ENCODE results near the gene MRPS21. TPM values are rescaled to one million over a fixed set of nuclear protein-coding genes. Genes with fewer than 3 reads are reported as not detected.

The MRPS21 gene
- total RNA-seq, 2 experiments from 2014 or later = 69.6 to 72.9 TPM

- H3K27me3 Mint-ChIP-seq = no peaks in the 10 kb centered on the region
- peaks cover 38% of the 10 kb centered on the region for H3K4me1 Mint-ChIP-seq
- CTCF ChIA-PET = interaction anchor here (1.5 kb wide), 1 partner anchor 11 kb away, joined by 4 read pairs; no protein-coding TSS in a partner anchor
- peaks cover 38% of the 10 kb centered on the region for H3K36me3 Mint-ChIP-seq (ENCODE audit: low read depth)
- peak overlapping the region; percentile 98 for H3K27ac Mint-ChIP-seq
- POLR2A ChIA-PET = no interaction called here
- no peaks in the 10 kb centered on the region for H3K9me3 Mint-ChIP-seq
- H3K4me3 Mint-ChIP-seq = peak overlapping the region; percentile 99
- no peak for DNase-seq
Observed at GRCh38 chr1:150267896-150268295, 25.8 kb upstream of the MRPS21 start.

DNA sequence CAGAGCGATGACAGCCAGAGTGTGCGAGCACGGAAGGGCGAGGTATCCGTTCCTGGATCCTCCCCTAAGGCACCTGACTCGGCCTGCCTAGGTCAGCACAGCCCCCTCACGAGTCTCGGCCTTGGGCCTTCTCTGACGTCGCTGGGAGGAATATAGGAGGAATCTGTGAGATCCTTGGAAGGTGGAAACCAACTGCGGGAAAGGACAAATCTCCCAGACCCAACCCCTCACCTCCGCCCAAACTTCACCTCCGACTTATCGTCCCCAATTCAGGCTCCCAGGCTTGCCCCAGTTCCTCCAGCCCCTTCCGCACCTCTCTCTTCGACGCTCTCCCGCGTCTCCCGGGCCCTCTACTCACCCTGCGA lies 25.3 kb upstream of the MRPS21 start:
- peak overlapping the region; percentile 99 for H3K4me3 Mint-ChIP-seq
- CTCF ChIA-PET = interaction anchor here (1.0 to 1.5 kb wide), 3 partner anchors 10 to 13 kb away, joined by 4 to 8 read pairs (median 5); no protein-coding TSS in a partner anchor
- H3K27ac Mint-ChIP-seq = peak overlapping the region; percentile 98
- peaks cover 38% of the 10 kb centered on the region for H3K36me3 Mint-ChIP-seq (ENCODE audit: low read depth)
- no peaks in the 10 kb centered on the region for H3K27me3 Mint-ChIP-seq
- POLR2A ChIA-PET = no interaction called here
- peak; percentile 60 for DNase-seq
- H3K9me3 Mint-ChIP-seq = no peaks in the 10 kb centered on the region
- peaks cover 38% of the 10 kb centered on the region for H3K4me1 Mint-ChIP-seq

GRCh38 chr1:150268705-150269403 lies 24.8 kb upstream of the MRPS21 start, which contains the start of gene APH1A:
Gene APH1A, minus strand, starts transcription at chr1:150269016. Its CDS starts 206 bp downstream, at chr1:150268810.
- Mint-ChIP-seq H3K27ac (peak within 1 kb of the TSS; percentile 98), H3K4me1 (peaks cover 38% of the 10 kb centered on the region), H3K4me3 (peak within 1 kb of the TSS; percentile 99), H3K9me3 (no peaks in the 10 kb centered on the region), H3K36me3 (ENCODE audit: low read depth) (peaks cover 39% of the 10 kb centered on the region), H3K27me3 (no peaks in the 10 kb centered on the region)
- POLR2A ChIA-PET = no interaction called here
- CTCF ChIA-PET = interaction anchor here (0.6 to 1.5 kb wide), 5 partner anchors 10 to 109 kb away, joined by 3 to 8 read pairs (median 4); no protein-coding TSS in a partner anchor
- peak; percentile 96 for DNase-seq

DNA sequence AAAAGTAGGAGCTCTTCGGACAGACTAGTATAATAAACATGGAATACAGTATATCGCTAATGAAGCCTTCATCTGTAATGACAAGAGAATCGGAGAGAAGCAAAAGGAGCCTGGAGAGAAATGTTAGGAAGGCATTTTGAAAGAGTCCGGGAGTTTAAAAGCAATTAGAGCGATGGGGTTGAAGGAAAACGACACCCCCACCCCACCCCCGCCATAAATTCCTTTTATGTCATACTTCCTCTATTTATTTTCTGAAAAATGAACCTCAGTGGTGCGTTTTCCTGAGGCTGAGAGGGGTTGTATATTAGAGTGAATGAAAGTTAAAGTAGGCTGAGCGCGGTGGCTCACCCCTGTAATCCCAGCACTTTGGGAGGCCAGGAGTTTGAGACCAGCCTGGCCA lies 24.2 kb upstream of the MRPS21 start:
- no peaks in the 10 kb centered on the region for H3K27me3 Mint-ChIP-seq
- ChIA-PET POLR2A (no interaction called here), CTCF (interaction anchor here (0.6 to 1.6 kb wide), 7 partner anchors 9 to 108 kb away, joined by 3 to 8 read pairs (median 4); partner anchors contain the start of gene CA14)
- DNase-seq = no peak
- H3K4me3 Mint-ChIP-seq = peak overlapping the region; percentile 99
- H3K4me1 Mint-ChIP-seq = peaks cover 38% of the 10 kb centered on the region
- peaks cover 38% of the 10 kb centered on the region for H3K36me3 Mint-ChIP-seq (ENCODE audit: low read depth)
- no peaks in the 10 kb centered on the region for H3K9me3 Mint-ChIP-seq
- H3K27ac Mint-ChIP-seq = peak overlapping the region; percentile 98

DNA sequence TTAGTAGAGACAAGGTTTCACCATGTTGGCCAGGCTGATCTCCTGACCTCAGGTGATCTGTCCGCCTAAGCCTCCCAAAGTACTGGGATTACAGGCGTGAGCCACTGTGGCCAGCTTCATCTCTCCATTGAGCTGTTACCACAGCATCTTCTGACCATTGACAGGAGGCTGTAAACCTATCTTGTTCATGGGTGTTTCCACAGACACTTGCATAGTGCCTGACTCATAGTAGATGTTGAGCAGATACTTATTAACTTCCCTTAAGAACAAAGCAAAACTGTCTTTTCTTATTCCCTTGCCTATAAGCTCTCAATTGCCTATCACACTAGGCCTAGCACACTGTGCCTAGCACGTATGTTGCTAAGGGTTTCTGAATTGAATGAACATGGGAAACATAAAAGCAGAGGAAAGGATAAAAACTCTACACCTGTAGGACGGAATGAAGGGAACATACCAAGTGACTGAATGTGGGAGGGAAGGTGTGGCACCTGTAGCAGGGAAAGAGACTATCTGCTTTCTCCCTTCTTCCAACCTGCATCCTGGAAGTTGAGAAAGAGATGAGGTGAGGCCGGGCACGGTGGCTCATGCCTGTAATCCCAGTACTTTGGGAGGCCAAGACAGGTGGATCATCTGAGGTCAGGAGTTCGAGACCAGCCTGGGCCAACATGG lies 22.2 kb upstream of the MRPS21 start:
- H3K27ac Mint-ChIP-seq = no peak overlapping the region
- no peak overlapping the region for H3K4me3 Mint-ChIP-seq
- DNase-seq = no peak
- ChIA-PET CTCF (interaction anchor here (0.6 to 2.1 kb wide), 8 partner anchors 10 to 608 kb away, joined by 3 to 12 read pairs (median 4); partner anchors contain the start of genes CA14 and CIART), POLR2A (no interaction called here)
- H3K36me3 Mint-ChIP-seq (ENCODE audit: low read depth) = peaks cover 20% of the 10 kb centered on the region
- no peaks in the 10 kb centered on the region for H3K9me3 Mint-ChIP-seq
- no peaks in the 10 kb centered on the region for H3K27me3 Mint-ChIP-seq
- H3K4me1 Mint-ChIP-seq = peaks cover 30% of the 10 kb centered on the region

- no peak overlapping the region for H3K27ac Mint-ChIP-seq
- CTCF ChIA-PET = interaction anchor here (1.1 to 2.1 kb wide), 5 partner anchors 8 to 22 kb away, joined by 3 to 12 read pairs (median 7); partner anchors contain the start of genes CA14 and CIART
- POLR2A ChIA-PET = no interaction called here
Observed at GRCh38 chr1:150273311-150273710, 20.4 kb upstream of the MRPS21 start.

DNA sequence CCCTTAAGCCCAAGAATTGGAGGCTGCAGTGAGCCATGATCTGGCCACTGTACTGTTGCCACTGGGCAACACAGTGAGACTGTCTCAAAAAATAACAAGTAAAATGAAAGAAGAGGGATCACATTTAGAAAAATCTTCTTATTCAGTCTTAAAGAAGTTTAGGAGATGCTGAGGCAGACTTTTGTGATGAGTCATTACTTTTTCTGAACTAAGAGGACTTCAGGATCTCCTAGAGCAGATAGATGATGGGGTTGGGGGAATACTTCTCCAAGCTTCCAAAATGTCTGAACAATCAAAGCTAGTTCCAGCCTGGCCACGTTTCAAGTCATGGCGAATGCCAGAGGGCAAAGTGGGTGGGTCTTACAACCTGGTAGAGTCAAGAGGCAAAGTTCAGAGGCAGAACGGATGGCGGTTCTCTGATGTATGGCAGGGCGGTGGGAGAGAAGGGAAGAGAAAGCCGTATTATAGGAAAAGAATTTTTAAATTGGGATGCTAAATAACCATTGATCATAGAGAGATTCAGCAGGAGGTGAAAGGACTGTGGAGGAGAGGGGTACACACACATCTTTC lies 13.4 kb upstream of the MRPS21 start:
- Mint-ChIP-seq H3K27me3 (peaks cover 4% of the 10 kb centered on the region), H3K27ac (no peak overlapping the region), H3K4me1 (peaks cover 24% of the 10 kb centered on the region), H3K36me3 (ENCODE audit: low read depth) (peaks cover 3% of the 10 kb centered on the region), H3K4me3 (no peak overlapping the region), H3K9me3 (no peaks in the 10 kb centered on the region)
- DNase-seq = no peak
- POLR2A ChIA-PET = no interaction called here
- CTCF ChIA-PET = interaction anchor here (1.7 kb wide), 1 partner anchor 24 kb away, joined by 9 read pairs; no protein-coding TSS in a partner anchor

More at GRCh38 chr1:150273311-150273710, 20.4 kb upstream of the MRPS21 start:
- DNase-seq = no peak
- peaks cover 3% of the 10 kb centered on the region for H3K36me3 Mint-ChIP-seq (ENCODE audit: low read depth)
- H3K4me3 Mint-ChIP-seq = no peak overlapping the region
- no peaks in the 10 kb centered on the region for H3K9me3 Mint-ChIP-seq
- H3K27me3 Mint-ChIP-seq = no peaks in the 10 kb centered on the region
- peaks cover 12% of the 10 kb centered on the region for H3K4me1 Mint-ChIP-seq

GRCh38 chr1:150281221-150281757 lies 12.4 kb upstream of the MRPS21 start:
- ChIA-PET POLR2A (no interaction called here), CTCF (interaction anchor here (1.0 to 1.9 kb wide), 6 partner anchors 9 to 25 kb away, joined by 3 to 9 read pairs (median 4); partner anchors contain the start of genes APH1A, C1orf54 and CA14)
- DNase-seq = peak; percentile 63
- H3K4me3 Mint-ChIP-seq = peak overlapping the region; percentile 76
- H3K36me3 Mint-ChIP-seq (ENCODE audit: low read depth) = peaks cover 2% of the 10 kb centered on the region
- no peaks in the 10 kb centered on the region for H3K9me3 Mint-ChIP-seq
- H3K27me3 Mint-ChIP-seq = peaks cover 4% of the 10 kb centered on the region
- H3K27ac Mint-ChIP-seq = peak overlapping the region; percentile 47
- peaks cover 24% of the 10 kb centered on the region for H3K4me1 Mint-ChIP-seq

DNA sequence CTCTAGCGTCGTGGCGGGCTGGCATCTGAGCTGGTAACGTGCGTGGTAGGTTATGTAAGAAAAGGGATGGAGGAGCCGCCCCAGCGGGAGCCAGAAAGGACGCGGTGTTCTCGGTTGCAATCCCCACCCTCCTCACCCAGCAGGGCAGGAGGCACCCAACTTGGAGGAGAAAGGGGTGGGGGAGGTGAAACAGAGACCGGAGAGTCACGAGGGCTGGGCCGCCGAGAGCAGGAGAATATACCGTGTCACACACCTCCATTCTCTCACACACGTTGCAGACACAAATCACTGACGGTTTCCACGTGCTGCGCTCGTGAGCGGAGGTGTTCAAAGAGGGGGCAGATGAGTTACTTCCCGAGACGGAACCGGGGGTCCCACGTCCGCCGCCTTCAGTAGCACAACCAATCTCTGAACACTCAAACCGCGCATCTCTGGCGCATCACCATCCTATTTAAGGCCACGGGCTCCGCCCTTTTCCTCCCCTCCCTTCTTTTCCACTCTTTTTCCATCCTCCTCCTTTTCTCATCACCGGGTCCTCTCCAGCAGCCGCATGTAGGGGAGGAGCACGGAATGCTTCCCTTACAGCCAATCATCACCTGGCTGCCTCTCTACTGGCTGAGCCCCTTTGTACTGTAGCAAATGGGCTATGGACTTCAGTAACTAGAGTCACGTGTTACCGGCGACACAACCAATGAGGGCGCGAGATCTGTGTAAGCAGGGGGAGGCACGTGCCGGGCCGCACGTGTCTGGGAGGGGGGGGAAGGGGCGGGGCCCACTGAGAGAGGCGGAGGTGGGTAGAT lies 11.7 kb upstream of the MRPS21 start, which contains the start of gene CIART:
Gene CIART, plus strand, starts transcription at position 797 of the 800 bp plus-strand sequence. CDS start 714 bp downstream, outside the sequence.
- Mint-ChIP-seq H3K27me3 (peaks cover 4% of the 10 kb centered on the region), H3K27ac (peak within 1 kb of the TSS; percentile 47), H3K9me3 (no peaks in the 10 kb centered on the region), H3K4me1 (peaks cover 24% of the 10 kb centered on the region), H3K4me3 (peak within 1 kb of the TSS; percentile 76), H3K36me3 (ENCODE audit: low read depth) (peaks cover 2% of the 10 kb centered on the region)
- ChIA-PET CTCF (interaction anchor here (1.0 to 1.9 kb wide), 6 partner anchors 10 to 26 kb away, joined by 3 to 9 read pairs (median 4); partner anchors contain the start of genes APH1A, C1orf54 and CA14), POLR2A (no interaction called here)
- peak; percentile 89 for DNase-seq

GRCh38 chr1:150282558-150282958 lies 11.1 kb upstream of the MRPS21 start:
- Mint-ChIP-seq H3K4me1 (peaks cover 24% of the 10 kb centered on the region), H3K9me3 (no peaks in the 10 kb centered on the region), H3K36me3 (ENCODE audit: low read depth) (peaks cover 2% of the 10 kb centered on the region), H3K27me3 (peaks cover 4% of the 10 kb centered on the region), H3K27ac (no peak overlapping the region), H3K4me3 (peak overlapping the region; percentile 76)
- CTCF ChIA-PET = interaction anchor here (1.9 kb wide), 1 partner anchor 10 kb away, joined by 7 read pairs; the partner anchor contains the start of gene C1orf54
- POLR2A ChIA-PET = no interaction called here
- no peak for DNase-seq

GRCh38 chr1:150283260-150283659 lies 10.4 kb upstream of the MRPS21 start:
- no peak for DNase-seq
- Mint-ChIP-seq H3K27ac (no peak overlapping the region), H3K9me3 (no peaks in the 10 kb centered on the region), H3K4me1 (peaks cover 24% of the 10 kb centered on the region), H3K4me3 (peak overlapping the region; percentile 76), H3K36me3 (ENCODE audit: low read depth) (peaks cover 2% of the 10 kb centered on the region), H3K27me3 (peaks cover 4% of the 10 kb centered on the region)
- ChIA-PET CTCF (interaction anchor here (0.6 kb wide), 1 partner anchor 26 kb away, joined by 4 read pairs; no protein-coding TSS in a partner anchor), POLR2A (no interaction called here)

Data from activated CD4-positive, alpha-beta T cell treated with anti-CD3 and anti-CD28 coated beads, Interleukin-2, amount 10 ng/mL, durations not matched to agents 7 days and 5 days (primary cell).